Measurements from ENCODE around the gene TLL1.

Gene TLL1

GRCh38 chr4:165982934-165983333 is 109.9 kb downstream of the TLL1 start:
- no peak for DNase-seq

- no peak for DNase-seq
Observed at GRCh38 chr4:165986956-165987698, 114.1 kb downstream of the TLL1 start.

DNA sequence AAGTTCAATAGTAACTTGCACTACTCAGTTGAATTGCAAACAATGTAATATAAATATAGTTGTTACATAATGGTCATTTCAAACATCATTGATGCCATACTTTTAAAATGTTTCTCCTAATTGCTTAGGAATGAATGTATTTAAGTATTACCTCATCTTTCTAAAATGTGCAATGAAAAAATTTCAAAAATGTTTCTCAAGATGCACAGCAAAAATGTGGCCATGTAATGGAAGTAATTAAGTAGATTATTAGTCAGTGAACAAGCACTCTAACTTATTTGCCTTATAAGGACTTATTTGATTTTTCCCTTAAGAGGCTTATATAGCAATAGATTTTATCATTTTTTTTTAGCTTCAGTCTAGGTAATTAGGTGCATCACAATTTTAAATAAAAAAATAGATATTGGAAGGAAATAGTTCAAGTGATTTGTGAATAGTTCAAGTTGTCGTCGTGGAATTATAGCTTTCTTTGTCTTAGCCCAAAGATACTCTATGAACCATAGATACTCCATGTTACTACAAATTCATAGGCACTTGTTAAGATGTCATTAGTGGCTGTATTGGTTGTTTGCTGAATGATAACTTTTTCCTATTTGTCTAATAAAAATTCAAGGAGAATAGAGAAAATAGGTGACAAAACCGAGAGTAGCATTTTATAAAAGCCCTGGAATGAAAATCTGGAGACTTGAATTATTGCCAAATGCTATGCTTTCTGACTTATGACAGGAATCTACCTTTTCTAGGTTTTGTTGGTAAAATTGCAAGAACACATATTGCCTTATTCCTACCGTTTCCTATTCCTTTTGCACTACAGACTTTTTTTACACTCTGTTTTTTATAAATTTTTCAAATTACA is 118.5 kb downstream of the TLL1 start:
- no peak for DNase-seq

- no peak for DNase-seq
Observed at GRCh38 chr4:165992283-165992682, 119.2 kb downstream of the TLL1 start.

GRCh38 chr4:165994701-165995100 is 121.7 kb downstream of the TLL1 start:
- DNase-seq: no peak

GRCh38 chr4:166003811-166004210 is 130.8 kb downstream of the TLL1 start:
- no peak for DNase-seq

DNA sequence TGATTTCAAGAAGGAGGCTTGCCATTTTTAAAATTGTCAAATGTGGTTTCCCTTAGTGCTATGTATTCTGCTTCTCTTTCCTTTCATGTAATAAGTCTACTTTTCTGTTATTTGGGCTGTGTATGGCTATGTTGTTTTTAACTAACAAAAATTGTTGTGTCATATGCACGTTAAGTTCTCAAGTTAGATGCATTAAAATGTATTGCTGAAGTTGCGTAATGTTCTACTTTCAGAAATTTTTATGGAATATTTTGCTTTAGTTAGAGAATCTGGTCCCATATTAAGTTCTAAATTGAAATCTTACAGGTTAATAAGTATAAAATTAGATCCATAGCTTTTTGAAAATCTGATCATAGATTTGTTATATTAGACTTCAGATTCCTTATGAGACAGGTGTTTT is 133.2 kb downstream of the TLL1 start:
- no peak for DNase-seq

DNA sequence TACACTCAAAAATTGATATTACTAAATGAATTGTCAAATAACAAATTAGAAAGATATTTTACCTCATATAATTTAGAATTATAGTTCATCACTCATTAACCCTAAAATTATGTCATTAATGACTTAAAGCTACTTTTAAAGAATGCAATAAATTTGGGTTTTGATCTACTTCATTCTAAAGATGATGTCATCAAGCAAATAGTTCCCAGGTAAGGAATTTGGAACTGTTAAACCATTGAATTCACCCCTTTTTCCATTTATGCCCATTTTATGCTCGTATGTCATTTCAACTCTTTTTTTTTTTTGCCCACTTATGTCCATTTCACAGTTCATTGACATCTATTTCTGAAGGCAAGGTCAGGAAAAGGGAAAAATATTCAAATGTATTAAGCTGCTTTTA is 135.5 kb downstream of the TLL1 start:
- DNase-seq: no peak

DNA sequence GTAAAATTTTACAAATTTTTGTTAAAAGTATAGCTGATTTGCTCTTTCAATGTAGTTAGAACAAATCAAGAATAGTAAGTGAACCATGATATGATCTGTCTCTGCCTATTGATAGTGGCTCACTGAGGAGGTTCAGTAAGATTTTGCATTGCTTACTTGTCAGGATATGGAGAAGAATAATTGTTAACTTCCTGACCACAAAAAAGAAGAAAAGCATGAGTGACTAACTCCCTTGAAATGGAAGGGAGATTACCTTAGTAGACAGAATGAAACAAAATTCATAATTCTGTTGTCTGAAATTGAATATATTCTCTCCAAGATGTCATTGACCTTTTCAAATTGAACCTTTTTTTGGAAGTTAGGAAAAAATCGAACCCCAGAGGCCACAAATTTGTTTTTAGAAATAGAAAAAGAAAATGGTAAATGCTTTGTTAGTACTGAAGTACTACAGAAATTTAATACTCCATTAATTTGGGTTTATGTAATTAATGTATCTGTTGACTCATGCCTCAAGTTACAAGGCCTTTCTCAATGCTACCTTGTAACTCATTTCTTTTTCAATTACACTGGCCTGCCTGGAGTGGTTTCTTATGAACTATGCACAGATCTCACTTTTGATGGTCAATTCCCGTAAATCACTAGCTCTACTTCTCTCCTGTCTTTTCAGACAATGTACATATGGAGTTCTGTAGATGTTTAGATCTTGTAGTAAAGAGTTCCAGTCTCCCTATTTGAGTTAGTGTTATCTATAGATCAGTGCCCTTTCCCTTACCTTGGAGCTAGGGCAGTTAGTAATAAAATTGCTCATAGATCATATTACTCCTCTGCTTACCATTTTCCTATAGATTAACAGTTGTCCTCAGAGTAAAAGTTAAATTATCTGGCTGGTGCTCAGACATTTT is 139.3 kb downstream of the TLL1 start:
- DNase-seq: no peak

DNA sequence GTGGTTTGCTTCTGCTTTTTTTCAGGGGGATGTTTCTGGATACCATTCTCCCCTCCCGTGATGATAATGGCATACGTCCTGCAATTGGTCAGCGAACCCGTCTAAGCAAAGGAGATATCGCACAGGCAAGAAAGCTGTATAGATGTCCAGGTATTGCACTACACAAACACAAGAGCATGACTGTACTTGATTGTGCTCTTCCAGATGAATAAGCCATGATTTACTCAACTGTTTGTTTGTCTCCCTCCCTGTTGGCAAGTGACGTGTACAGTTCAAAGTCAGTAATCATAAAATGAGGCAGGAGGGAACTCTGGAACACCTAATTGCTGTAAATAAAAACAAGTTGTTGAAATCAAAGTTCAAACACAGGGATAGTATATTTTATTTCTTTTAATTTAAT is 141.4 kb downstream of the TLL1 start:
- DNase-seq: no peak

- DNase-seq: no peak
Observed at GRCh38 chr4:166017804-166018203, 144.8 kb downstream of the TLL1 start.

GRCh38 chr4:166019441-166020220 is 146.6 kb downstream of the TLL1 start:
- DNase-seq: no peak

- no peak for DNase-seq
Observed at GRCh38 chr4:166021617-166022016, 148.6 kb downstream of the TLL1 start.

GRCh38 chr4:166034965-166035364 is 161.9 kb downstream of the TLL1 start:
- no peak for DNase-seq

GRCh38 chr4:166039822-166040221 is 166.8 kb downstream of the TLL1 start:
- no peak for DNase-seq

DNA sequence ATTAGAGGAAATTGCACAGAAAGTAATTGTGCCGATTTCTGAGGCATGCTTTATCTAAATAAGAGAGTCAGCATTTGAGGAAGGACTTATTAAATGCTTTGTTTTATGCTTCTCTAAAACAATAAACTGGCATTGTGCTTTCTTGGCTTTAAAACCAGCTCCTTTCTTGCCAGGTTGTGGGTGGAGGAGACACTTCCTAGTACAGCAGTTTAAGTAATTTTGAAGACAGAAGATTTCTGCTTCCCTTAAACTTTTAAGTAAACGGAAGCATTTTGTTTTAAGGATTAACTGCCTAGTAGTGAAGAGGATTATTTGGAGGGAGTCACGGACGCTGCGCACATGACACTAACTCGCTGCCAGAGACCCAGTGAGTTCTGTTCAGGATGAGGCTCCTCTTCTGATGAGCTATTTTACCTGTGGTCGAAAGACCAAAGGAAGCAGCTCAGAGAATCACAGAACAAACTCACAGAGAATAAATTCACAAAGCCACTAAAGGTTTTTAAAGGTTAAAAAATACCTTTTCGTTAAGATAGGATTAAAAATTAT is 169.5 kb downstream of the TLL1 start:
- no peak for DNase-seq

GRCh38 chr4:166043801-166044200 is 170.8 kb downstream of the TLL1 start:
- no peak for DNase-seq

GRCh38 chr4:166044871-166045270 is 171.8 kb downstream of the TLL1 start:
- no peak for DNase-seq

DNA sequence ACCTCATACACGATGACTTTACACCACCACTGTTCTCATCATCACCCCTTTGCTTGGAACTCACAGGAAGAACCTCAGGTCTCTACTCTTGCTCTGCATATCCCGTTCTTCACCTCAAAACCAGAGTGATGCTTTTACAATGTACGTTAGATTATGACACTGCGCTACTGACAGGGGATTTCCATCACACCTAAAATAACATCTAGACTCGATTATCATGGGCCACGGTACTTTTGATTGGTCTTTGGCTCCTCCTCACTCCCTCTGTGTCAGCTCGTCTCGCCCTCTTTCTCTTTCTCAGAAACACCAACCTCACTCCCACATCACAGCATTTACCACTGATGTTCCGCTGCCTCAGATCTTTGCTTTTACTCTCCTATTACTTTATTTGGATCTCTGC is 172.4 kb downstream of the TLL1 start:
- DNase-seq: no peak

- DNase-seq: no peak
Observed at GRCh38 chr4:166049036-166049435, 176.0 kb downstream of the TLL1 start.

- no peak for DNase-seq
Observed at GRCh38 chr4:166064721-166065120, 191.7 kb downstream of the TLL1 start.

- DNase-seq: no peak
Observed at GRCh38 chr4:166065324-166065723, 192.3 kb downstream of the TLL1 start.

Data from GDM1 (cell line).